Neuronal stem cell (in vitro differentiated cells): ENCODE results near the gene PCDHGB7.

Experiments used
- DNase-seq: peaks from one replicate; pipeline ENCODE4 v3.0.0-alpha.2; 2013; ENCODE audit warnings: low spot score
- H2AFZ ChIP-seq: one replicate; pipeline ENCODE4 v1.6.1; 2013; ENCODE audit warnings: mild to moderate bottlenecking, low read length, inconsistent platforms
- H2AK5ac ChIP-seq: 2 replicates; pipeline ENCODE4 v1.6.1; 2013; ENCODE audit warnings: low read depth, mild to moderate bottlenecking, inconsistent platforms, low read length, moderate library complexity, mixed read lengths
- H2BK120ac ChIP-seq: 2 replicates; pipeline ENCODE4 v1.6.1; 2013; ENCODE audit warnings: low read depth, mild to moderate bottlenecking, inconsistent platforms, low read length, moderate library complexity, mixed read lengths
- H2BK12ac ChIP-seq: one replicate; pipeline ENCODE4 v1.6.1; 2013; ENCODE audit warnings: low read length, inconsistent platforms
- H2BK15ac ChIP-seq: 2 replicates; pipeline ENCODE4 v1.6.1; 2013; ENCODE audit warnings: mild to moderate bottlenecking, low read length, inconsistent platforms, mixed read lengths
- H2BK5ac ChIP-seq: one replicate; pipeline ENCODE4 v1.6.1; 2013; ENCODE audit warnings: inconsistent platforms, mild to moderate bottlenecking, low read length, moderate library complexity
- H3K14ac ChIP-seq: one replicate; pipeline ENCODE4 v1.6.1; 2013; ENCODE audit warnings: low read length, inconsistent platforms
- H3K18ac ChIP-seq: 2 replicates; pipeline ENCODE4 v1.6.1; 2013; ENCODE audit warnings: low read length, inconsistent platforms
- H3K23ac ChIP-seq: 2 replicates; pipeline ENCODE4 v1.6.1; 2013; ENCODE audit warnings: low read depth, mild to moderate bottlenecking, mixed read lengths, low read length, inconsistent platforms; ENCODE audit not compliant: poor library complexity
- H3K27ac ChIP-seq: replicated peaks from 3 replicates; pipeline ENCODE4 v1.5.1; 2013; ENCODE audit warnings: low read length, inconsistent platforms
- H3K27me3 ChIP-seq, 3 experiments: 2 replicates each; pipeline ENCODE4 v1.6.1; 2013; ENCODE audit warnings: low read length in 3 of 3, mild to moderate bottlenecking in 2 of 3, inconsistent platforms in 1 of 3, low read depth in 1 of 3, mixed read lengths in 1 of 3, moderate library complexity in 1 of 3; ENCODE audit not compliant: control insufficient read depth in 3 of 3, insufficient read depth in 3 of 3
- H3K36me3 ChIP-seq, 2 donors: replicated peaks in 1 of 2; 2 replicates each; pipeline ENCODE4 v1.6.1; 2013; ENCODE audit warnings: low read length in 2 of 2; ENCODE audit not compliant: control insufficient read depth in 2 of 2, insufficient read depth in 2 of 2
- H3K4ac ChIP-seq: 2 replicates; pipeline ENCODE4 v1.6.1; 2013; ENCODE audit warnings: inconsistent platforms, mild to moderate bottlenecking, low read length, moderate library complexity
- H3K4me1 ChIP-seq, 2 donors: 1 replicate in 1 of 2; 2 replicates in 1 of 2; pipeline ENCODE4 v1.6.1; 2013; ENCODE audit warnings: low read length in 2 of 2, low read depth in 1 of 2; ENCODE audit not compliant: control insufficient read depth in 2 of 2, insufficient read depth in 1 of 2
- H3K4me2 ChIP-seq: one replicate; pipeline ENCODE4 v1.6.1; 2013; ENCODE audit warnings: mild to moderate bottlenecking, low read length, inconsistent platforms; ENCODE audit not compliant: insufficient read depth, poor library complexity, severe bottlenecking
- H3K4me3 ChIP-seq, 2 donors: 2 replicates each; pipeline ENCODE4 v1.5.1; 2013; ENCODE audit warnings: low read length in 2 of 2, mild to moderate bottlenecking in 2 of 2, inconsistent platforms in 1 of 2, moderate library complexity in 1 of 2
- H3K79me1 ChIP-seq: one replicate; pipeline ENCODE4 v1.6.1; 2013; ENCODE audit warnings: low read depth, mild to moderate bottlenecking, inconsistent platforms, low read length, moderate library complexity
- H3K9ac ChIP-seq: one replicate; pipeline ENCODE4 v1.6.1; 2013; ENCODE audit warnings: mild to moderate bottlenecking, low read depth, low read length, inconsistent platforms; ENCODE audit not compliant: poor library complexity
- H3K9me3 ChIP-seq, 2 donors: replicated peaks in 1 of 2; 2 replicates each; pipeline versions ENCODE3 to v1.6.1; 2013; ENCODE audit warnings: low read length in 2 of 2, mild to moderate bottlenecking in 2 of 2, inconsistent platforms in 1 of 2, low read depth in 1 of 2, mixed read lengths in 1 of 2, moderate library complexity in 1 of 2; ENCODE audit not compliant: control insufficient read depth in 2 of 2, insufficient read depth in 1 of 2
- H4K8ac ChIP-seq: one replicate; pipeline ENCODE4 v1.6.1; 2013; ENCODE audit warnings: low read depth, mild to moderate bottlenecking, inconsistent platforms, low read length, moderate library complexity
- H4K91ac ChIP-seq: one replicate; pipeline ENCODE4 v1.6.1; 2013; ENCODE audit warnings: low read length, low read depth, mild to moderate bottlenecking, inconsistent platforms; ENCODE audit not compliant: poor library complexity
- WGBS, 2 donors: extraction: QIAGEN DNeasy Blood & Tissue Kit; methylation state at CpG; one replicate each; pipeline ENCODE4 v1.1.7; 2013; ENCODE audit warnings: missing lambda C conversion rate in 2 of 2, mixed read lengths in 1 of 2; ENCODE audit not compliant: insufficient read length in 2 of 2, insufficient replicate concordance in 1 of 2; ENCODE audit errors: extremely low coverage in 2 of 2; 5-methylcytosine and 5-hydroxymethylcytosine counted together

PCDHGB7 gene

DNA sequence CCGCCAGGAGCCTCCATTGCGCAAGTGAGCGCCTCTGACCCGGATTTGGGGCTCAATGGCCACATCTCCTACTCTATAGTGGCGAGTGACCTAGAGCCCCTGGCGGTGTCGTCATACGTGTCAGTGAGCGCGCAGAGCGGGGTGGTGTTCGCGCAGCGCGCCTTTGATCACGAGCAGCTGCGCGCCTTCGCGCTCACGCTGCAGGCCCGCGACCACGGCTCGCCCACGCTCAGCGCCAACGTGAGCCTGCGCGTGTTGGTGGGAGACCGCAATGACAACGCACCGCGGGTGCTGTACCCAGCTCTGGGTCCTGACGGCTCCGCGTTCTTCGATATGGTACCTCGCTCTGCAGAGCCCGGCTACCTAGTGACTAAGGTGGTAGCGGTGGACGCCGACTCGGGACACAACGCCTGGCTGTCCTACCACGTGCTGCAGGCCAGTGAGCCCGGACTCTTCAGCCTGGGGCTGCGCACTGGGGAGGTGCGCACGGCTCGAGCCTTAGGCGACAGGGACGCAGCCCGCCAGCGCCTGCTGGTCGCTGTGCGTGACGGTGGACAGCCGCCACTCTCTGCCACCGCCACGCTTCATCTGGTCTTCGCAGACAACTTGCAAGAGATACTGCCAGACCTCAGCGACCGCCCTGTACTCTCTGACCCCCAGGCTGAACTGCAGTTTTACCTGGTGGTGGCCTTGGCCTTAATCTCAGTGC, 7.7 kb upstream of the PCDHGB7 start:
- H3K27ac ChIP-seq: no peak overlapping the region
- H3K9me3 ChIP-seq: peaks cover 51 to 93% of the 10 kb centered on the region in 2 donors
- no peak overlapping the region for H3K4ac ChIP-seq
- H3K4me1 ChIP-seq: no peaks in the 10 kb centered on the region
- H3K79me1 ChIP-seq: no peaks in the 10 kb centered on the region
- no peak overlapping the region for H4K8ac ChIP-seq
- no peak overlapping the region for H2BK5ac ChIP-seq
- no CpG with 5 or more reads among the region's 64 CpGs for WGBS, 2 donors
- no peak overlapping the region for H2BK120ac ChIP-seq
- H2AFZ ChIP-seq: no peak overlapping the region
- H3K27me3 ChIP-seq: no peaks in the 10 kb centered on the region
- H4K91ac ChIP-seq: no peak overlapping the region
- H2BK12ac ChIP-seq: no peak overlapping the region
- no peak overlapping the region for H2AK5ac ChIP-seq
- H3K4me2 ChIP-seq: no peak overlapping the region
- no peak overlapping the region for H2BK15ac ChIP-seq
- no peak overlapping the region for H3K4me3 ChIP-seq
- H3K23ac ChIP-seq: no peak overlapping the region
- H3K36me3 ChIP-seq: peaks cover 17 to 35% of the 10 kb centered on the region in 2 donors
- H3K18ac ChIP-seq: no peak overlapping the region
- no peak for DNase-seq
- no peak overlapping the region for H3K14ac ChIP-seq
- no peak overlapping the region for H3K9ac ChIP-seq

DNA sequence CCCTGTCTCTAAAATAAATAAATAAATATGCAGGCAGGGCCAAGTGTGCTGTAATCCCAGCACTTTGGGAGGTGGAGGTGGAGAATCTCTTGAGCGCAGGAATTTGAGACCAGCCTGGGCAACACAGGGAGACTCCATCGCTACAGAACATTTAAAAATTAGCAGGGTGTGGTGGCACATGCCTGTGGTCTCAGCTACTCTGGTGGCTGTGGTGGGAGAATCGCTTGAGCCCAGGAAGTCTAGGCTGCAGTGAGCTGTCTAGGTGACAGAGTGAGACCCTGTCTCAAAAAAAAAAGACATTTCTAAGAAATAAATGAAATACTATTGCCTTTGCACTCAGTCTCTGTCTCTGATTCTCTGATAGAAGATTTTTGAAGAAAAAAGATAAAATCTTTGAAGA, 5.9 kb upstream of the PCDHGB7 start:
- H3K18ac ChIP-seq: no peak overlapping the region
- H2BK120ac ChIP-seq: no peak overlapping the region

DNA sequence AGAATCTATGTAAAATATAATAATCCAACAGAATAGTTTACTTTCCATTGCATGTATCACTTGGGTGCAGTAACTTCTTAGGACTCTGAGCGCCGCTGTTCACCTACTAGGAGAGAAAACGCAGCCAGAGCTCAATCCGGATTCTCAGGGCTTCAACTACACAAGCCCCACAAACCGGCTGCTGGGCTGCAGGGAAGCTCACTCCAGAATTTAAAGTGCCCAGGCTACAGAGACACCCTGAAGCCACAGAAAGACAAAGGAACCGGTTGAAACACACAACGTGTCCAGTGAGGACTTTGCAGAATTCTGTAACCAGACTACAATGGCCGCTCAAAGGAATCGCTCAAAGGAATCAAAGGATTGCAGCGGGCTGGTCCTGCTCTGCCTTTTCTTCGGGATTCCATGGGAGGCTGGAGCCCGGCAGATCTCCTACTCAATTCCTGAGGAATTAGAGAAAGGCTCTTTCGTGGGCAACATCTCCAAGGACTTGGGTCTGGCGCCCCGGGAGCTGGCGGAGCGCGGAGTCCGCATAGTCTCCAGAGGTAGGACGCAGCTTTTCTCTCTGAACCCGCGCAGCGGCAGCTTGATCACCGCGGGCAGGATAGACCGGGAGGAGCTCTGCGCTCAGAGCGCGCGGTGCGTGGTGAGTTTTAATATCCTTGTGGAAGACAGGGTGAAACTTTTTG, 4.5 kb upstream of the PCDHGB7 start, which contains the start of gene PCDHGA10:
TSS of gene PCDHGA10 (plus strand) at position 134 of the 686 bp plus-strand sequence. CDS start at position 323, 189 bp downstream.
- Histone ChIP-seq H3K23ac (no peak within 1 kb of the TSS), H4K91ac (no peak within 1 kb of the TSS), H3K27me3 (no peaks in the 10 kb centered on the region), H4K8ac (no peak within 1 kb of the TSS), H2AK5ac (no peak within 1 kb of the TSS), H3K14ac (no peak within 1 kb of the TSS), H3K4me1 (no peaks in the 10 kb centered on the region), H2BK5ac (no peak within 1 kb of the TSS), H2AFZ (peak within 1 kb of the TSS; percentile 75), H3K27ac (no peak within 1 kb of the TSS), H3K4me2 (no peak within 1 kb of the TSS), H3K36me3 (peaks cover 18 to 51% of the 10 kb centered on the region in 2 donors), H3K79me1 (no peaks in the 10 kb centered on the region), H3K4ac (no peak within 1 kb of the TSS), H3K9ac (no peak within 1 kb of the TSS), H3K9me3 (peaks cover 49 to 96% of the 10 kb centered on the region in 2 donors), H3K18ac (no peak within 1 kb of the TSS), H2BK12ac (no peak within 1 kb of the TSS), H3K4me3 (peak within 1 kb of the TSS; percentile 49 to 70), H2BK15ac (no peak within 1 kb of the TSS), H2BK120ac (no peak within 1 kb of the TSS)
- DNase-seq: peak; percentile 18
- no CpG with 5 or more reads among the region's 31 CpGs for WGBS, 2 donors

More for the DNA sequence above, 5.9 kb upstream of the PCDHGB7 start:
- Histone ChIP-seq H3K14ac (no peak overlapping the region), H3K4me1 (no peaks in the 10 kb centered on the region), H2BK12ac (no peak overlapping the region), H3K23ac (no peak overlapping the region), H3K4me2 (no peak overlapping the region), H4K91ac (no peak overlapping the region), H2BK15ac (no peak overlapping the region), H3K27ac (no peak overlapping the region), H4K8ac (no peak overlapping the region), H3K9me3 (peaks cover 49 to 93% of the 10 kb centered on the region in 2 donors), H3K79me1 (no peaks in the 10 kb centered on the region), H3K36me3 (peaks cover 18 to 44% of the 10 kb centered on the region in 2 donors), H3K27me3 (no peaks in the 10 kb centered on the region), H2AFZ (no peak overlapping the region), H3K9ac (no peak overlapping the region), H2AK5ac (no peak overlapping the region), H3K4ac (no peak overlapping the region), H3K4me3 (no peak overlapping the region), H2BK5ac (no peak overlapping the region)
- no peak for DNase-seq
- no CpG with 5 or more reads among the region's 3 CpGs for WGBS, 2 donors

DNA sequence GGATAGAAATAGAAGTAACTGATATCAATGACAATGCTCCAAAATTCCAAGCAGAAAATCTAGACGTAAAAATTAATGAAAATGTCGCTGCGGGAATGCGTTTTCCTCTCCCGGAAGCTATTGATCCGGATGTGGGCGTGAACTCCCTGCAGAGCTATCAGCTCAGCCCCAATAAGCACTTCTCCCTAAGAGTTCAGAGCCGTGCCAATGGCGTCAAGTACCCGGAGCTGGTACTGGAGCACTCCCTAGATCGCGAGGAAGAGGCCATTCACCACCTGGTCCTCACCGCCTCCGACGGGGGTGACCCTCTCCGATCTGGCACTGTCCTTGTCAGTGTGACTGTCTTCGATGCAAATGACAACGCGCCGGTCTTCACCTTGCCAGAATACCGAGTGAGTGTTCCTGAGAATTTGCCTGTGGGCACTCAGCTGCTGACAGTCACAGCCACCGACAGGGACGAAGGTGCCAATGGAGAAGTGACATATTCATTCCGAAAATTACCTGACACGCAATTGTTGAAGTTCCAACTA, 3.9 kb upstream of the PCDHGB7 start:
- no peak overlapping the region for H4K91ac ChIP-seq
- H3K18ac ChIP-seq: no peak overlapping the region
- H2BK5ac ChIP-seq: no peak overlapping the region
- H4K8ac ChIP-seq: no peak overlapping the region
- H2BK120ac ChIP-seq: no peak overlapping the region
- no peak overlapping the region for H3K9ac ChIP-seq
- peak overlapping the region; percentile 49 to 70 for H3K4me3 ChIP-seq
- no peak overlapping the region for H3K27ac ChIP-seq
- no peak overlapping the region for H3K4ac ChIP-seq
- no CpG with 5 or more reads among the region's 25 CpGs for WGBS, 2 donors
- H3K23ac ChIP-seq: no peak overlapping the region
- no peaks in the 10 kb centered on the region for H3K4me1 ChIP-seq
- H3K79me1 ChIP-seq: no peaks in the 10 kb centered on the region
- no peak overlapping the region for H2AK5ac ChIP-seq
- no peaks in the 10 kb centered on the region for H3K27me3 ChIP-seq
- H3K36me3 ChIP-seq: peaks cover 21 to 53% of the 10 kb centered on the region in 2 donors
- peak overlapping the region; percentile 75 for H2AFZ ChIP-seq
- DNase-seq: no peak
- no peak overlapping the region for H2BK15ac ChIP-seq
- peaks cover 54 to 96% of the 10 kb centered on the region in 2 donors for H3K9me3 ChIP-seq
- H3K4me2 ChIP-seq: no peak overlapping the region
- no peak overlapping the region for H2BK12ac ChIP-seq
- no peak overlapping the region for H3K14ac ChIP-seq
